GM19468 (cell line): ENCODE data around the gene MYH9.
"Not testable (repeated sequence)": the region's sequence is repeated elsewhere in the genome, so short reads cannot be mapped to it uniquely, and the experiment has no call there.

Experiments used
- ATAC-seq: cut with Tn5 transposase; IDR thresholded peaks from one replicate; pipeline ENCODE4 v1.9.1; 2021; ENCODE audit warnings: mild to moderate bottlenecking, moderate library complexity, moderate number of reproducible peaks; ENCODE audit not compliant: unreplicated experiment; ENCODE audit errors: extremely low read depth

The MYH9 gene

DNA sequence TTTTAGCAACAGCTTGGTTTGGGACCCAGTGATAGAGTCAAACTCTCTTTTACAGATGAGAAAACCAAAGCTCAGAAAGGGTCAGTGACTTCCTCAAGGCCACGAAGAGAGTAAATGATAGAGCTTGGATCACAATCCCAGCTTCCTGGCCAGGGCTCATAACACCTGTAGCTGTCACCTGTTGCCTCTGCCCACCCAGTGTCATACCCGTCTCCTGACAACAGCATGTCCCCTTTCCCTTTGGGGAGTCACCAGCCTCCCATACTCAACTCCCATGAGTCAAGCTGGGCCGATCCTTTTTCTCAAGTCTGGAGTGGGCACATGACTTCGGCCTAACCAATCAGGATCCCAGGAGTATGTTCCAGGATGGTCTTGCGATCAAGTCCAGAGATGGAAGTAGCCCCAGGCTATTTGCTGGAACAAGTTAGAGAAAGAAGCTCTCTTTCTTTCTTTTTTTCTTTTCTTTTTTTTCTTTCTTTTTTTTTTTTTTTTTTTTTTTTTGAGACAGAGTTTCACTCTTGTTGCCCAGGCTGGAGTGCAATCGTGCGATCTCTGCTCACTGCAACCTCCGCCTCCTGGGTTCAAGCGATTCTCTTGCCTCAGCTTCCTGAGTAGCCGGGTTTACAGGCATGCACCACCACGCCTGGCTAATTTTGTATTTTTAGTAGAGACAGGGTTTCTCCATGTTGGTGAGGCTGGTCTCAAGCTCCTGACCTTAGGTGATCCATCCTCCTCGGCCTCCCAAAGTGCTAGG, 27.8 kb upstream of the MYH9 start:
- ATAC-seq = no peak

- ATAC-seq = no peak
Measured at GRCh38 chr22:36413022-36413775, 25.4 kb upstream of the MYH9 start.

DNA sequence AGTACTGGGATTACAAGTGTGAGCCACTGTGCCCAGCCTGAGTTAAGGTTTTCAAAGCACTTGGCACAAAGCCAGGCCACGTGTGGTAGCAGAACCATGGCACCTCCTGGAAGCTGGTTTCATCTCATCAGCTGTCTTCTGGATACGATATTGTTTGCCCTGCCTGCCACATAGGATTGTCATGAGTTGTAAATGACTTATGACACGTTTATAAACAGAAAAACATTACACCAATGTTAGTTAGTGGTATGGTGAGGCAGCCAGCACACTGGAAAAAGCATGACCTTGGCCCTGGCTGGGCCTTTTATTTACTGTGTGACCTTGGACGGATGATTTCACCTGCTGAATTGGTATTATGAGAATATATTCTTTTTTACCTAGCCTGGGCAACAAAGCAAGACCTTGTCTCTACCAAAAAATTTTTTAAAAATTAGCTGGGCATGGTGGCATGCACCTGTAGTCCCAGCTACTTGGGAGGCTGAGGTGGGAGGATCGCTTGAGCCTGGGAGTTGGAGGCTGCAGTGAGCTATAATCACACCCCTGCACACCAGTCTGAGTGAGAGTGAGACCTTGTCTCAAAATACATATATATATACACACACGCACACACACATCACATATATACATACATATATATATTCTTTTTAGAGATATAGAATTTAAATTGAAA, 24.0 kb upstream of the MYH9 start:
- no peak for ATAC-seq

GRCh38 chr22:36409911-36410756, 22.4 kb upstream of the MYH9 start:
- no peak for ATAC-seq

DNA sequence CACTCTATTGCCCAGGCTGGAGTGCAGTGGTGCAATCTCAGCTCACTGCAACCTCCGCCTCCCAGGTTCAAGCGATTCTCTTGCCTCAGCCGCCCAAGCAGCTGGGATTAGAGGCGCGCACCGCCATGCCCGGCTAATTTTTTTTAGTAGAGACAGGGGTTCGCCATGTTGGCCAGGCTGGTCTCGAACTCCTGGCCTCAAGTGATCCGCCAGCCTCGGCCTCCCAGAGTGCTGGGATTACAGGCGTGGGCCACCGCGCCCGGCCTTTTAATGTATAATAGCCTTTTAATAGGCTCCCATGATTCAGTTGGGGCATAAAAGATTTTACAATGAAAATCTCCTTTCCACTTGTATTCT, 21.8 kb upstream of the MYH9 start:
- not testable (repeated sequence) for ATAC-seq

- ATAC-seq = no peak
Measured at GRCh38 chr22:36409056-36409455, 21.3 kb upstream of the MYH9 start.

DNA sequence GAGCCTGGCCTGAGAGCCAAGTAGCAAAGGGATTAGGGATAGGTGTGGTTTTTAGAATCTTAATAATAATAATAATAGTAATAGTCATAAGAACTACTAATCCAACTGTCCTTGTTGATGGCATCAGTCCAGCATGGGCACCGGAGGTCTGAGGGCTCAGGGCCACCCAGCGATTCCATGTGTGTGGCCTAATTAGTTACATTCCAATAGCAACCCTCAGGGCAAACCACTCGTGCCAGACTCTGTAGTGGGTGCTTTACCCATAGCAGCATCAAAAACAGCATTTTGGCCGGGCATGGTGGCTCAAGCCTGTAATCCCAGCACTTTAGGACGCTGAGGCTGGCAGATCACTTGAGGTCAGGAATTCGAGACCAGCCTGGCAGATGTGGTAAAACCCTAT, 19.0 kb upstream of the MYH9 start:
- ATAC-seq = no peak

- no peak for ATAC-seq
Measured at GRCh38 chr22:36405671-36406538, 18.1 kb upstream of the MYH9 start.

- ATAC-seq = no peak
Measured at GRCh38 chr22:36405221-36405661, 17.5 kb upstream of the MYH9 start.

DNA sequence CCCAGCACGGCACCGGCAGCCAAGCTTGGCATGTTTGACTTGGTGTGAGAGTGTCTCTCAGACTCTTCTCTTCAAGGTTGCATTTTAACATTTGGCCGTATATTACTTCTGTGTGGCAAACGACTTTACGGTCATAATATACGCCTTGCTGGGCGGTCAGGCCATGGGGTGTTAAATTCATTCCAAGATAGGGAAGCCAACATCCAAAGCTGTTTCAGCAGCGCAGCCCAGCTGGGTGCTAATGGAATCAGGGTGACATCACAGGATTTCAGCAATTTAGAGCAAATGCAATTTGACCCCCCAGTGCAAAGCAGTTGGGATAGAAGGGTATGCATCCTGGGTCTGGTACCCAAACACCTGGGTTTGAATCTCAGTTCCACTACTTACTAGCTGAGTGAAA, 16.7 kb upstream of the MYH9 start:
- ATAC-seq = no peak

- ATAC-seq = no peak
Measured at GRCh38 chr22:36399472-36399778, 11.7 kb upstream of the MYH9 start.

DNA sequence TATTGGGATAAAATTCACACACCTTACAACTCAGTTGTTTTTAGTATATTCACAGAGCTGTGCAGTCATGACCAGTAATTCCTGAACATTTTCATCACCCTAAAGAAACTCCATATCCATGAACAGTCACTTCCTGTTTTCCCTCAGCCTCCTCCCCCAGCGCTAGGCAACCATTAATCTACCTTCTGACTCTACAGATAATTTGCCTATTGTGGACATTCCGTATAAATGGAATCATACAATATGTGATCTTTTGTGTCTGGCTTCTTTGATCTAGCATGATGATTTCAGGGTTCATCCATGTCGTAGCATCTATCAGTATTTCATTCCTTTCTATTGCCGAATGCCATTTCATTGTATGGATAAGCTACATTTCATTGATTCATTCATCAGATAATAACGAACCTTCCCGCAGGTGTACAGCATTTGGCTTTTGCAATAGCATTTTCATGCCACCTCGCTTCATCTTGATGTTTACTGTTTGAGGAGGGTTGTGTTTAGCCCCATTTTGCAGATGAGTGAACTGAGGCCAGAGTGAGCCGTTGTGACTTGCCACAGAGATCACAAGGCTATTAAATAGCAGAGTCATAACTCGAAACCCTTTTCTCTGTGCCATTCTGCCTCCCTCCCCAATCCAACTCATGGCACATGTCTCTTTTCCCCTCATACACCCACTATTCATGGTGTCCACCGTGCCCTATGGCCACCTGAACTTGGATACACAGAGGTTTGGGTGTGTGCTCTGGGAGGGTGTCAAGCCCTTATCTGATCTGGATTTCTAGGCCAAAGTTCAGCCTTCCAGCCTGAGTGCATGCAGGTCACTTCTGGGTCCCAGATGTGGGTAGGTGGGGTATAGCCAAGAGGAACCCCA, 11.1 kb upstream of the MYH9 start:
- no peak for ATAC-seq

GRCh38 chr22:36397131-36398093, 9.6 kb upstream of the MYH9 start:
- no peak for ATAC-seq

- no peak for ATAC-seq
Measured at GRCh38 chr22:36395915-36396314, 8.1 kb upstream of the MYH9 start.

DNA sequence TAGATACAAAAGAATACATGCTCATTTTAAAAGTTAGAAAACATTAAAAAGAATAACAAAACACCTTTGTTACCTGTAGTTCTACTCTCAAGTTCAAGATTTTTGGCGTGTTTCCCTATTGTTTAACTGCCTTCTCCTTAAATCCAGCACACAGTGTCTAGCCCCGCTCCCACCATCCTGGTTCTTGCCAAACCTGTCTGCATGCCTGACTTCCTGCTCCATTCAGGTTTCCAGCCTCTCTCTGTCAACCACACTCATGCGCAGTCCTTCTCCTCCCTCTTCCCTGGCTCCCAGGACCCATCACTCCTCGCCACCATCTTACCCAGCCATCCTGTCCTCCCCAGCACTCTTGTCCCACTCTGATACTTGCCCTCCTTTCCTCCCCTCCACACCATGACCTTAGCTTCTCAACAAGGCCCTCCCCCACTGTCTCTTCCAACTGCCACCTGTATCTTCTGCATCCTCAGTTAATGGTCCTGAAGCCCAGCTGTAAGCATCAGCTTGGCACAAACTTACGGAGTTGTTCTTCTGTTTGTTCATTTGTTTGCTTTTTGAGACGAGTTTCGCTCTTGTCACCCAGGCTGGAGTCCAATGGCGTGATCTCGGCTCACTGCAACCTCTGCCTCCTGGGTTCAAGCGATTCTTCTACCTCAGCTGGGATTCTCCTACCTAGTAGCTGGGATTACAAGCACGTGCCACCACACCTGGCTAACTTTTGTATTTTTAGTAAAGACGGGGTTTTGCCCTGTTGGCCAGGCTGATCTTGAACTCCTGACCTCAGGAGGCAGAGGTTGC, 7.5 kb upstream of the MYH9 start:
- no peak for ATAC-seq

DNA sequence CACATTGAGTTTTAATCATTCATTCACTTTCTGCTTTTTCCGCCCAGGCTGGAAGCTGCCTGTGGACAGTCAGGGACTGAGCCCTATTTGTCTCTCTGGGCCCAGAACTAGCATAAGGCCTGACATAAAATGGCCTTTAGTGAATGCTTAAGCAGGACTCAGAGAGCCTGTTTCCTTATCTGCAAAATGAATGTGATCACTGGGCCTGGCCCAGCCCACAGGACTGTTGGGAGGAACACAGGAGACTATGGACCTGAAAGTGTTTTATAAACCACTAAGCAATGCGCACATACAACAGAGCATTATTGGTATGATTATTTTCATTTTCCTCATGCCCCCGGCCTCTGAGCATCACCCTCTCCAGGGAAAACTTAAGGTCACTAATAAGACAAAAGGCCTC, 3.9 kb upstream of the MYH9 start:
- ATAC-seq = no peak

GRCh38 chr22:36389122-36389521, 1.4 kb upstream of the MYH9 start:
- not testable (repeated sequence) for ATAC-seq
